22Rv1 (cell line): Measurements from ENCODE around the gene GATA5.

Experiments
- H3K27ac ChIP-seq: fragments of 450-650 bp; 2 replicates; pipeline ENCODE4 v1.5.1; 2017
- CTCF ChIP-seq: fragments of 450-650 bp; IDR thresholded peaks from 2 replicates; pipeline ENCODE4 v1.5.1; 2017; ENCODE audit warnings: mild to moderate bottlenecking
- ZFX ChIP-seq: fragments of 450-650 bp; IDR thresholded peaks from 2 replicates; pipeline ENCODE4 v1.6.1; 2017; ENCODE audit warnings: antibody characterized with exemption, borderline replicate concordance

Gene GATA5

GRCh38 chr20:62475027-62475771 lies 596 bp downstream of the GATA5 start:
- no peak overlapping the region for H3K27ac ChIP-seq
- TF ChIP-seq CTCF (no peak), ZFX (no peak)

GRCh38 chr20:62474604-62475026 lies 1.2 kb downstream of the GATA5 start:
- H3K27ac ChIP-seq, result no peak overlapping the region
- no peak for TF ChIP-seq ZFX

GRCh38 chr20:62473717-62474603 lies 1.8 kb downstream of the GATA5 start:
- no peak overlapping the region for H3K27ac ChIP-seq
- TF ChIP-seq CTCF (no peak), ZFX (no peak)

- no peak for TF ChIP-seq CTCF
- no peak for TF ChIP-seq ZFX
- H3K27ac ChIP-seq, result no peak overlapping the region
These were observed 2.7 kb downstream of the GATA5 start for GRCh38 chr20:62472941-62473585.

- TF ChIP-seq CTCF, result no peak
- no peak for TF ChIP-seq ZFX
- no peak overlapping the region for H3K27ac ChIP-seq
These were observed 3.5 kb downstream of the GATA5 start for GRCh38 chr20:62472138-62472940.

DNA sequence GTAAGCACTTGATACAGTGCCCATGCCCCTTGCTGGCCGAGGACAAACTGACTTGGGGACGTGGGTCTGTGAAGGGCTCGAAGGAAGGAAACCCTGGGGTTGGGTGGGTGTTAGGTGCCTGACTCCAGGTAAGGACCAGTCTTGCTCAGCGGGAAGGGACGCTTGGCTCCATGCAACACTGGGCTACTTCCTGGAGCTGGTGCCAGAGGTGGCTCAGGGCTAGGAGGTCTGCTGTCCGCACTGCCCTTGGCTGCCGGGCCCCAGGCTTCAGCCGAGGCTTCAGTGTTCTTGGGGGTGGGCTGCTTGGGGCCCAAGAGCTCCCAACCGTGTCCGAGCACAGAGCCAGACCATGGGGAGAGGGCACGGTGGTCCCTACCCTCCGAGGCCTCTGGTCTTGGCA lies 5.3 kb downstream of the GATA5 start:
- H3K27ac ChIP-seq, result no peak overlapping the region
- TF ChIP-seq CTCF (no peak), ZFX (no peak)

DNA sequence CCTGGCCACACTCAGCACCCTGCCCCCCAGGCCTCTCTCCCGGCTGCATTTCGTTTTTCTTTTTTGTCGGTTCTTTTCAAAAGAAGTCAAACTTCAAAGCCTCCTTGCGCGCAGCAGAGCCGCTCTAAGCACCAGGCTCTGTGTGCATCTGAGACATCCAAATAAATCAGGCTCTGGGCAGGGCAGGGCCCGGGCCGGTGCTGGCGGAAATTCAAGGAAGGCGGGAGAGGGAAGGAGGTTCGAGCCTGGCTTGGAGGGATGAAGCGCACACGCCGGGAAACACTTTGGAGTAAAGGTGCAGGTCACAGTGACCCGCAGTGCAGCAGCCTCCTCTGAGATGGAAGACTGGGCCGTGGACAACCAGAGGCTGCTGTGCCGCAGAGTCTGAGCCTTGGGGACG lies 5.8 kb downstream of the GATA5 start:
- no peak overlapping the region for H3K27ac ChIP-seq
- TF ChIP-seq CTCF, result no peak
- no peak for TF ChIP-seq ZFX
